Measurements from ENCODE around the gene EIF3M. TPM values are rescaled to one million over a fixed set of nuclear protein-coding genes. Genes with fewer than 3 reads are reported as not detected.
"Not testable (repeated sequence)": the region's sequence is repeated elsewhere in the genome, so short reads cannot be mapped to it uniquely, and the experiment has no call there.

EIF3M gene
- total RNA-seq, 1 donor from 2014 or later: 269 TPM

DNA sequence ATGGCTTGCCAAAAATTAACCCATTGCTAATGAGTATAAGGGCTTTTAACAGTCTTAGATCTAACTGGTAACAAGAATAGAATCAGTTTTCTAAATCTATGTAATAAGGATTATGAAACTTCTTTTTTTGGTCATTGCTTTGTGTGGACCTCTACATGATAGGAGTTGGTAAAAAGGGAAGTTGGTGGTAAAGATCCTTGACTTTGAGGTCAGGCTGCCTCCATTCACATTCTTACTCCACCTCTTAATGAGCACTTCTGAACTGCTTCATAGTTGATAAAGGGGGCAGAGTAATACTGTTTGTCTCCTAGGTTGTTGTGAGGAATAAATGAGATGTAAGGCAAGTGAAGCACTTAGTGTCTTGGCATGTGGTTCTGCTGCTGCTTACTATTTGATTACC lies 10.6 kb downstream of the EIF3M start:
- Mint-ChIP-seq H3K36me3 (peaks cover 59% of the 10 kb centered on the region), H3K27ac (no peak overlapping the region), H3K4me3 (no peak overlapping the region), H3K4me1 (ENCODE audit: unreplicated experiment) (no peaks in the 10 kb centered on the region), H3K9me3 (no peaks in the 10 kb centered on the region), H3K27me3 (no peaks in the 10 kb centered on the region)
- DNase-seq (ENCODE audit: extremely low spot score, unreplicated experiment): no peak
- TF ChIP-seq, protein P1, sequence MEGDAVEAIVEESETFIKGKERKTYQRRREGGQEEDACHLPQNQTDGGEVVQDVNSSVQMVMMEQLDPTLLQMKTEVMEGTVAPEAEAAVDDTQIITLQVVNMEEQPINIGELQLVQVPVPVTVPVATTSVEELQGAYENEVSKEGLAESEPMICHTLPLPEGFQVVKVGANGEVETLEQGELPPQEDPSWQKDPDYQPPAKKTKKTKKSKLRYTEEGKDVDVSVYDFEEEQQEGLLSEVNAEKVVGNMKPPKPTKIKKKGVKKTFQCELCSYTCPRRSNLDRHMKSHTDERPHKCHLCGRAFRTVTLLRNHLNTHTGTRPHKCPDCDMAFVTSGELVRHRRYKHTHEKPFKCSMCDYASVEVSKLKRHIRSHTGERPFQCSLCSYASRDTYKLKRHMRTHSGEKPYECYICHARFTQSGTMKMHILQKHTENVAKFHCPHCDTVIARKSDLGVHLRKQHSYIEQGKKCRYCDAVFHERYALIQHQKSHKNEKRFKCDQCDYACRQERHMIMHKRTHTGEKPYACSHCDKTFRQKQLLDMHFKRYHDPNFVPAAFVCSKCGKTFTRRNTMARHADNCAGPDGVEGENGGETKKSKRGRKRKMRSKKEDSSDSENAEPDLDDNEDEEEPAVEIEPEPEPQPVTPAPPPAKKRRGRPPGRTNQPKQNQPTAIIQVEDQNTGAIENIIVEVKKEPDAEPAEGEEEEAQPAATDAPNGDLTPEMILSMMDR (conservative IDR thresholded peaks at IDR 0.05): no peak

DNA sequence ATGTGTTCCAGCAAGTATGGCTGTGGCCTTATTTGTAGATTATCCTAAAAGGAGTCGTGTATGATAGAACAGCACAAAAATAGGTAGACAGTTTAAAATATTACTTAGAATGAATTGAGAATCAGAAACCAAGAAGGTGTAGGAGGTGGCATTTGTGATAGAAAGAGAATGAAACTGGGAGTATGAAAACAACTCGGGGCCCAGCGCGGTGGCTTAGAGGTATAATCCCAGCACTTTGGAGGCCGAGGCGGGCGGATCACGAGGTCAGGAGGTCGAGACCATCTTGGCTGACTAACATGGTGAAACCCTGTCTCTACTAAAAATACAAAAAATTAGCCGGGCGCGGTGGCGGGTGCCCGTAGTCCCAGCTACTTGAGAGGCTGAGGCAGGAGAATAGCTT lies 12.5 kb downstream of the EIF3M start:
- not testable (repeated sequence) for H3K27ac Mint-ChIP-seq; DNase-seq (ENCODE audit: extremely low spot score, unreplicated experiment); H3K4me1 Mint-ChIP-seq (ENCODE audit: unreplicated experiment); H3K4me3 Mint-ChIP-seq; H3K9me3 Mint-ChIP-seq; H3K27me3 Mint-ChIP-seq
- peaks cover 52% of the 10 kb centered on the region for H3K36me3 Mint-ChIP-seq

DNA sequence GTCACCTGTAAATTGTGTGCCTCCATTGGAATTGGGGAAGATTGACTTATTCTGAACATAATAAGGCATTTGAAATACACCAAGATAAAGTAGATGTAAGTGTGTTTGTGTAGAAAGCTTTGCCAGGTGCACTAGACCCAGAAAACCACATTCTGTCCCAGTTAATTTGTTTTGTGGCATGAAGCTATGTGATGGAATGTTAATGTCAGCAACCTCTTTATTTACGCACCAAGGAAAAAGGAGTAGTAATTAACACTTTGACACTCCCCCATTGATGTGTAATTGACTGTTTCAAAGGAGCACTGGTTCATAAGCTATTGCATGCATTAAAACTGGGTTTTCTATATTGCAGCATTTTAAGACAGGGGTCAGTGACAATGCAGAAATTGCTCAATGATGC lies 14.3 kb downstream of the EIF3M start:
- H3K27ac Mint-ChIP-seq: no peak overlapping the region

DNA sequence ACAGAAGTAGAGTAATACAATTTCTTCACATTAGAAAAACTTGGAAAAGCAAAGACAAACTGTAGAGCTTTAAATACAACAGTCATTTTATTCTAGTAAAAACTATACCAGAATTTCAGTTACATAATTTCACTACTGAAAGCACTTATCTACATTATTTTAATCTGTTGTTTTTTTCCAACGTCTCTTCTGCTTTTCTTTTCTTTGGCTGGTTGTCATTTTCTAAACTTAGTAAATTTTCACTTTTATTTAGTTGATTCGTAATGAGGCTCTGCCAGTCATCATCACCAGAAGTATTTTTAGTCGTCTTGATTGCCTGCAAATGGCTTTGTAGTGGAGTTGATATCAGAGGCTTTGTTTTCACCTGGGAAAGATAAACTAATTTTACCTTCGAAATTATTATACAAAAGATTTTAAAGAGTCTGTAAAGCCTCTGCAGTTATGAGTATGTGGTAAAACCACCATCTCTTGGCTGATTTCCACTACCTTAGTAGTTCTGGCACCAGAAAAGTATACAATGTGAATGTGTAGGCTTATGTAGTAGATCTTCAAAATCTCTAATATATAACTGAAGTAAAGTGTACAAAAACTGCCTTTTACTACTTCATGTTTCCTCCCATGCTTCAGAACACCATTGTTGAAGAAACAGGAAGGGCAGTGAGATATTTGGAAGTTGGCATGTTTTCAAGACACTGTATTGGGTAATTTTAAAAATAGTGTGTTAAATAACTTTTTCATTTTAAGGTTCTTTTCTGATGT lies 19.2 kb downstream of the EIF3M start:
- no peak for DNase-seq (ENCODE audit: extremely low spot score, unreplicated experiment)
- no peak overlapping the region for H3K4me3 Mint-ChIP-seq
- H3K27ac Mint-ChIP-seq: no peak overlapping the region
- TF ChIP-seq, protein P1 (conservative IDR thresholded peaks at IDR 0.05): no peak
- H3K27me3 Mint-ChIP-seq: no peaks in the 10 kb centered on the region
- H3K36me3 Mint-ChIP-seq: peaks cover 37% of the 10 kb centered on the region
- H3K9me3 Mint-ChIP-seq: peaks cover 5% of the 10 kb centered on the region
- H3K4me1 Mint-ChIP-seq (ENCODE audit: unreplicated experiment): no peaks in the 10 kb centered on the region

More for the DNA sequence above, 14.3 kb downstream of the EIF3M start:
- H3K4me1 Mint-ChIP-seq (ENCODE audit: unreplicated experiment): no peaks in the 10 kb centered on the region
- no peaks in the 10 kb centered on the region for H3K27me3 Mint-ChIP-seq
- H3K36me3 Mint-ChIP-seq: peaks cover 46% of the 10 kb centered on the region
- DNase-seq (ENCODE audit: extremely low spot score, unreplicated experiment): no peak
- no peak overlapping the region for H3K4me3 Mint-ChIP-seq
- TF ChIP-seq, protein P1 (conservative IDR thresholded peaks at IDR 0.05): no peak
- H3K9me3 Mint-ChIP-seq: no peaks in the 10 kb centered on the region

DNA sequence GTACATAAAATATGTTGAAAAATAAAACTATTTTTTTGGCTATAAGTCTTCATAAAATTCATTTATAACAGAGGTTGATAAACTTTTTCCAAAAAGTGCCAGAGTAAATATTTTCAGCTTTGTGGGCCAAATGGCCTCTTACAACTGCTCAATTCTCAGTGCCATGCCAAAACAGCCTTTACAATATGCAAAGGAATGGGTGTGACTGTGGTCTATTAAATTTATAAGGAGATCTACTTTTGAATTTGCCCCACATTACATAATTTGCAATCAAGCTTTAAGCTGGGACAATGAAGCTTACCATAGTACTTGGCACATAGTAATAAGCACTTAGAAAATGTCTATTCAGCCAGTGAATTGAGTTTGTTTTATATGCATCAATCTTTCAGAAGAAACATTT lies 22.6 kb downstream of the EIF3M start:
- Mint-ChIP-seq H3K4me3 (no peak overlapping the region), H3K27ac (no peak overlapping the region), H3K27me3 (no peaks in the 10 kb centered on the region), H3K36me3 (peaks cover 43% of the 10 kb centered on the region), H3K9me3 (peaks cover 18% of the 10 kb centered on the region), H3K4me1 (ENCODE audit: unreplicated experiment) (peaks cover 4% of the 10 kb centered on the region)
- DNase-seq (ENCODE audit: extremely low spot score, unreplicated experiment): no peak
- TF ChIP-seq, protein P1 (conservative IDR thresholded peaks at IDR 0.05): no peak

DNA sequence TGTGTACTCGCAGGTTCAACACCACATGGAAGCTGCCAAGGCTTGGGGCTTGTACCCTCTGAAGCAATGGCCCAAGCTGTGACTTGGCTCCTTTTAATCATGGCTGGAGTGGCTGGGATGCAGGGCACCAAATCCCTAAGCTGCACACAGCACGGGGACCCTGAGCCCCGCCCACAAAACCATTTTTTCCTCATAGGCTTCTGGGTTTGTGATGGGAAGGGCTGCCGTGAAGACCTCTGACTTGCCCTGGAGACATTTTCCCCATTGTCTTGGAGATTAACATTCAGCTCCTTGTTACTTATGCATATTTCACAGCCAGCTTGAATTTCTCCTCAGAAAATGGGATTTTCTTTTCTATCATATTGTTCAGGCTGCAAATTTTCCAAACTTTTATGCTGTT lies 25.2 kb downstream of the EIF3M start:
- not testable (repeated sequence) for H3K4me3 Mint-ChIP-seq; H3K27ac Mint-ChIP-seq; H3K27me3 Mint-ChIP-seq; DNase-seq (ENCODE audit: extremely low spot score, unreplicated experiment)
- peaks cover 34% of the 10 kb centered on the region for H3K36me3 Mint-ChIP-seq
- H3K9me3 Mint-ChIP-seq: peaks cover 18% of the 10 kb centered on the region
- peaks cover 11% of the 10 kb centered on the region for H3K4me1 Mint-ChIP-seq (ENCODE audit: unreplicated experiment)

All from type B pancreatic cell (in vitro differentiated cells).